Measurements from ENCODE around the gene CDC23.

The CDC23 gene

GRCh38 chr5:138138949-138139780, 74.0 kb downstream of the CDC23 start, which contains the start of gene NME5:
Gene NME5 (minus strand): TSS chr5:138139428. CDS start chr5:138138780, 648 bp downstream.
- peak; percentile 18 for DNase-seq

Data from NCI-H1048 (cell line).